ENCODE results near the gene LPCAT1.

LPCAT1 gene

DNA sequence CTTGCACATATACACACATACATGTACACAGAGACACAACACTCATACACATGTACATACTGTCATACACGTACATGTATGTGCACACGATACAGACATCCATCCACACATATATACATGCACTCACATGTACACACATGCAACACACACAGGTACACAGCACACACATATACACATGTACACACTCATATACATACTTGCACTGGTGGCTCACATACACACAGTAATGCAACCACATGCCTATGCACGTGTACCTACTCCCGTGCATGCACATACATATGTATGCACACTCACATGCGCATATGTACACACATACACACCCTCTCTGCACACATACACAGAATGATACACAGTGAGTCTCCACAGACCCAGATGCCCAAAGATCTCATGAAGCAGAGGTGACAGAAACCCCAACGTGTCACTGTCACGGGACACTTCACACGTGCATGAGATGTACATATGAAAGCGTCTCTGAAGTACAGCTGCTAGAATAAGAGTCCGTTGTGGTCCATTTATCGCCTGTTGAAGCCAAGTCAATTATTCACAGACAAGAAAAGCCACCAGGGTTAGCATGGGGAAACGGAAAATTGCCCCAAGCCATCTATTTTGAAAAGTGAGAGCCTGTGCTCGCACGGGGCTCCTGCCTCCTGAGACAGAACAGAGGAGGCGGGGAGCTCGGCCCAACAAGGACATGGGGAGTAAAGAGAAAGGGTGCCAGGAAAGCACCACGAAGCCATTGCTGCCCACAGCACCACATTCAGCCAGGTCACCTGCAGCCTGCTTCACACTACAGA is 24.9 kb downstream of the LPCAT1 start:
- H3K9ac ChIP-seq (ENCODE audit: low read depth, low read length) = no peak overlapping the region

DNA sequence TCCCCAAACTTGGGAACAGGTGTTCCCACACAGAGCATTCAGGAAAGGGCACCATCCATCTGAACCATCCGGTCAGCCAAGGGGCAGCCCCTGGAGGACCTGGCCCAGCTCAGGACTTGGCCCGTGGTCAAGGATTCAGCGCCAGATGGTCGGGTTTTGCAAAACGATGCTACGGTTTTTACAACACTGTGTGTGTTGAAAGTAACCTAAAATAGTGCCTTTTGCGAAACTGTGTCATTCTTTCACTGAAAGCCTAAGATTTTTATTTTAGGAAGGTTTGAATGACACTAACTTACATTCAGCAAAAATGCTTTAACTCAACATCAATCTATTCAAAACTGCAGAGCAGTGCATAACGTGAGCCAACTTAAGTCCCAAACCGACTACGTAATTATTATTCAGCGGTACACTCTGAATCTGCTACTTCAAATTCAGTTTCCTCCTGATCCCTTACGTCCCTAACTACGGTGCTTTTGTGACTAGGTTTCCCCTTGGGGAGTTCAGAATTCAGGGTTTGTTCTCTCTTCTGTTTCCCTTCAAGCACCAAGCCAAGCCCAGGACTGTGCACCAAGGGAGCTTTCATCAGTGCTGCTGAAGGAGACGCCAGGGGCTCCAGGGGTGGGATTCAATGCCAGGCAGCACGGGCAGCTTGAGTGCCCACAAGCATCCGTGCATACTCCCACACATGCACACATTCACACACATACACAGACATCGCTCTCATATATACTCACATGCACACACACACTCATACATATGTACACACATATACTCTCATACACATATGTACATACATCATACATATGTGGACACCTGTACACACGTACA is 25.8 kb downstream of the LPCAT1 start:
- no peaks in the 10 kb centered on the region for H3K4me1 ChIP-seq (ENCODE audit: insufficient read depth, low read length)
- H3K36me3 ChIP-seq (ENCODE audit: insufficient read depth, low read length) = peaks cover 8% of the 10 kb centered on the region
- H3K9ac ChIP-seq (ENCODE audit: low read depth, low read length) = no peak overlapping the region
- no peaks in the 10 kb centered on the region for H3K9me3 ChIP-seq (ENCODE audit: control insufficient read depth, insufficient read depth, low read length)

More for the DNA sequence above, 24.9 kb downstream of the LPCAT1 start:
- Histone ChIP-seq H3K36me3 (ENCODE audit: insufficient read depth, low read length) (peaks cover 8% of the 10 kb centered on the region), H3K9me3 (ENCODE audit: control insufficient read depth, insufficient read depth, low read length) (no peaks in the 10 kb centered on the region), H3K4me1 (ENCODE audit: insufficient read depth, low read length) (peaks cover 3% of the 10 kb centered on the region; the same call in 1 of the 2 replicates)

DNA sequence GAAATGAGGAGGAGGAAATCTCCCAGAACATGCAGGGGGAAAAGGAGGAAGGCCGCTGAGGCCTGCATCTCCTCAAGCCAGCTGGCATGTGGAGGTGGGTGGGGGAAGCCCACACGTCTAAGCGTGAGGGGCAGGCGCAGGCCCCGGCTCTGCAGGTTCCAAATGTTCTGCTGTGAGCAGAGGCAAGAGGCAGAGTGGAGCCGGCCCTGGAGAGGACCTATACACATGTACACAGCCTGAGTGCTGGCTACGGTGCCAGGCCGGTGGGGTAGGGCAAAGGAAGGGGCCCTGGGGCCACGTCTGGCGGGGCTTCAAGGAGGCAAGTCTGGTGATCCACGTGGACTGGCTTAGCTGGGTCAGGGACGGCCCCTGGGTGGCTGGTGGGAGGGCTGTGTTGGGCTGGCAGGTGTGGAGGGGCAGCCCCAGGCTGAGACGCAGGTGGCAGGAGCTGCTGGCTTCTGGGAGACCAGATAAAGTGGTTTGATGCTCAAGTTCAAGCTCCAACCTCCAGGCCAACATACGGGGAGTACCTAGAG is 26.4 kb downstream of the LPCAT1 start:
- peaks cover 12% of the 10 kb centered on the region for H3K36me3 ChIP-seq (ENCODE audit: insufficient read depth, low read length)

DNA sequence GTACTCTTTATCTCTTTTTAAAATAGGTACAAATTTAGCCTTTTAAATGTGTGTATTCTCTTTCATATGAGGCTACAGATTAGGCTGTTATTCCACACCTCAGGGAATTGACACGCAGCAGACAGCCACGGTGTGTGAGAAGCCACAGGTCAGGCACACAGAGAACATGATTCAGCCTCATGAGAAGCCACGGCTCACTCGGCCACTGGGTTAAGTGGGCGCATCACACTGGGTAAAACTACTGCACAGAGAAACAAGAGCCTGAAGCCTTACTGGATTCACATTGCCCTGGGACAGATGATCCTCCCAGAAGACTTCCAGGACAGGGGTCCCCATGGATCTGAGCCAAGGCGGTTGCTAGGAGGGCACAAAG is 28.2 kb downstream of the LPCAT1 start:
- Histone ChIP-seq H3K36me3 (ENCODE audit: insufficient read depth, low read length) (peaks cover 27% of the 10 kb centered on the region), H3K9ac (ENCODE audit: low read depth, low read length) (no peak overlapping the region), H3K4me1 (ENCODE audit: insufficient read depth, low read length) (no peaks in the 10 kb centered on the region), H3K9me3 (ENCODE audit: control insufficient read depth, insufficient read depth, low read length) (no peaks in the 10 kb centered on the region)

More for the DNA sequence above, 26.4 kb downstream of the LPCAT1 start:
- H3K9ac ChIP-seq (ENCODE audit: low read depth, low read length) = no peak overlapping the region
- H3K4me1 ChIP-seq (ENCODE audit: insufficient read depth, low read length) = no peaks in the 10 kb centered on the region
- no peaks in the 10 kb centered on the region for H3K9me3 ChIP-seq (ENCODE audit: control insufficient read depth, insufficient read depth, low read length)

DNA sequence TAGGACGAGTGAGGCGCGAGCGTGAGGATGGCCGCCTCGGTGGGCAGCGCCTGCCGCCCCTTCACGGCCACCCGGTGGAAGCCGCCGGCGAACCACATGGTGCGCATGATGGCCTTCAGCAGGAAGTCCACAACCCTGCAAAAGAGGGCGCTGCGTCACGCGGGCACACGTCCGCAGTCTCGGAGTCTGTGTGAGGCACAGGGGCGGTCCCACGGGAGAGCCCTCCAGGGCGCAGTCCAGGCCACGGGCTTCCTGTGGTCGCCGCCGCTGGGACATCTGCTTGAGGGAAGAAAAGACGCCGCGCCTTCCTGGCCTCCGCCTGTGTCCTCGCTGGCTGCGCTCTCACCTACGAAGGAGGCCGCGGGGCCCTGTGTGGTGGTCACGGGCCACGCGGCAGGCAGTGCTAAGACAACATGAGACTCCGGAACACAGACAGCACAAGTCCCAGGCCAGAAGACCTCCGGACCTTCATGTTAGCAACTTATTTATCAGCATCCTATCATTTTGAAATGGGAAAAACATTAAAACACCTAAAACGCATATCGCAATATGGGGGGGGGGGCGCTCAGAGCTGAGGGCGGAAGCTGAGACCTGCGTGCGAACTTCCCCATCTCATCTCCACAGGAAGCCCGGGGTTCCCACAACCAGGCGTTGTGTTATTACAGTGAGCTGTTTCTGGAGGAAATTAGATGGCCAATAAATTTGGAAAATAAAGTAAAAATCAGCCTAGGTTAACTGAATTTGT is 28.8 kb downstream of the LPCAT1 start:
- Histone ChIP-seq H3K9ac (ENCODE audit: low read depth, low read length) (no peak overlapping the region), H3K4me1 (ENCODE audit: insufficient read depth, low read length) (no peaks in the 10 kb centered on the region), H3K36me3 (ENCODE audit: insufficient read depth, low read length) (peaks cover 27% of the 10 kb centered on the region), H3K9me3 (ENCODE audit: control insufficient read depth, insufficient read depth, low read length) (no peaks in the 10 kb centered on the region)

DNA sequence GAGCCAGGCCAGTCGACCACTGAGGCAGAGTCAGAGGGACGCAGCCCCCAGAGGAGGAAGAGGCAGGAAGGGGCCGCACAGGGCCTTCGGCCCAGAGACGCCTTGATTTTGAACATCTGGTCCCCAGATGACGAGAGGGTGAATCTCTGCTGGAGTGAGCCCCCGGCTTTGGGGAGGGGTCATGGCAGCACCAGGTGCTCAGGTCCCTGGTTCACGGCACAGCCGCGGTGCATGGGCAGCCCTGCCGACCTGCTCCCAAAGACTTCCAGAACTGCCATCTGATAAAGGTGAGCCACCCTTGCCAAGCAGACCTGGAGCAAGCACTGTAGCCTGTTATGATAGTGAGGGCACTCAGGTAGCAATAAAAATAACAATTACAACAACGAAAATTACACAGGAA is 29.8 kb downstream of the LPCAT1 start:
- no peaks in the 10 kb centered on the region for H3K4me1 ChIP-seq (ENCODE audit: insufficient read depth, low read length)
- H3K9ac ChIP-seq (ENCODE audit: low read depth, low read length) = no peak overlapping the region
- H3K36me3 ChIP-seq (ENCODE audit: insufficient read depth, low read length) = peaks cover 32% of the 10 kb centered on the region
- no peaks in the 10 kb centered on the region for H3K9me3 ChIP-seq (ENCODE audit: control insufficient read depth, insufficient read depth, low read length)

DNA sequence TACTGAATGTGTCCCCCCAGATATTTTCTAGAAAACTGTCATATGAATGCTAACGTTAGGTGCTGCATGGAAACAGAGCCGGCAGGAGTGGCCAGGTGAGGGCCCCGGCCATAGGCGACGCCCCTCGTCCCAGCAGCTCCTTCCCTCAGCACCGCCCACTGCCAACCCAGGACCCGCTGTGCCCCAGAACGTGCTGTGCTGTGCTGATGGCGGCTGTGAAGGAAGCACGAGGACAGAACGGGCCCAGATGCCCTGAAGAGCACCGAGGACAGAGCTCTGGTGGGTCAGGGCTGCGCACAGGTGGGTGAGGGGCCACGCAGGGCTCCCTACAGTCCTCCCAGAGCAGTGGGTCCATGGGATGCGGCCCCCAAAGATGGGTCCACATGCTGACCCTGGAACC is 30.3 kb downstream of the LPCAT1 start:
- no peaks in the 10 kb centered on the region for H3K9me3 ChIP-seq (ENCODE audit: control insufficient read depth, insufficient read depth, low read length)
- no peak overlapping the region for H3K9ac ChIP-seq (ENCODE audit: low read depth, low read length)
- H3K36me3 ChIP-seq (ENCODE audit: insufficient read depth, low read length) = peaks cover 36% of the 10 kb centered on the region
- no peaks in the 10 kb centered on the region for H3K4me1 ChIP-seq (ENCODE audit: insufficient read depth, low read length)

DNA sequence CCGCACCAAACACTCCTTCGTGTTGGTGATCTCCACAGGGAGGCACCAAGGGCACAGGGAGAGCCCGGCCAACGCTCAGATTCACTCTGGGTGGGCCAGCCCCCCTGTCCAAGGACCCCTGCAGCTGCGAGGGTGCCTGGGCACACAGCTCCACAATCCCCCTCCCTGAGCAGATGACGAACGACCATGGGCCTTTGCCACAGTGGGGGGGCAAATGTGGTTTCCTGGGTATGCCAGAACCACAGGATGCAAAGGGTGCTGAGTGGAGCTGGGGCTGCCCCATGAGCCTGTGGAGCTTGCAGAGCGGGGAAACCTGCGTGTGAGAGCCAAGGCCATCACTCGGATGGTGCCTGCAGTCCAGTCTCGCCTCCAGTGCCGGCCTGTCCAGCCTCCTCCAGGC is 31.0 kb downstream of the LPCAT1 start:
- H3K9ac ChIP-seq (ENCODE audit: low read depth, low read length) = no peak overlapping the region
- H3K4me1 ChIP-seq (ENCODE audit: insufficient read depth, low read length) = no peaks in the 10 kb centered on the region
- no peaks in the 10 kb centered on the region for H3K9me3 ChIP-seq (ENCODE audit: control insufficient read depth, insufficient read depth, low read length)
- H3K36me3 ChIP-seq (ENCODE audit: insufficient read depth, low read length) = peaks cover 40% of the 10 kb centered on the region

DNA sequence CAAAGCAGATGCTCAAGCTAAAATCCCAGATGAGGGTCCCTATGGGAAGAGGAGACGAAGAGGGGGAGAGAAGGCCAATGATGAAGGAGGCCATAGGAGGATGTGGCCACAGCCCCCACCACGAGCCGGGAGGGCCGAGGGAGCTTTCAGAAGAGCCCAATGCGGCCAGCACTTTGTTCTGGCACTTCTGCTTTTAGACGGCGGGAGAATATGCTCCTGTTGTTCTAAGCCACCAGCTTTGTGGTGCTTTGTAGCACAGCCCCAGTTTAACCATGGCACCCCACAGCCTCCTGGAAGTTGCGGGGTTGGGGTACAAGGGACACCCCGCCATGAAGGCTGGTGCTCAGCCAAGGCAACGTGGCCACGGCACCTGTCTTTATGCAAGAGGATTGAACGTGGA is 33.4 kb downstream of the LPCAT1 start:
- Histone ChIP-seq H3K9me3 (ENCODE audit: control insufficient read depth, insufficient read depth, low read length) (no peaks in the 10 kb centered on the region), H3K36me3 (ENCODE audit: insufficient read depth, low read length) (peaks cover 46% of the 10 kb centered on the region), H3K9ac (ENCODE audit: low read depth, low read length) (no peak overlapping the region), H3K4me1 (ENCODE audit: insufficient read depth, low read length) (no peaks in the 10 kb centered on the region)

DNA sequence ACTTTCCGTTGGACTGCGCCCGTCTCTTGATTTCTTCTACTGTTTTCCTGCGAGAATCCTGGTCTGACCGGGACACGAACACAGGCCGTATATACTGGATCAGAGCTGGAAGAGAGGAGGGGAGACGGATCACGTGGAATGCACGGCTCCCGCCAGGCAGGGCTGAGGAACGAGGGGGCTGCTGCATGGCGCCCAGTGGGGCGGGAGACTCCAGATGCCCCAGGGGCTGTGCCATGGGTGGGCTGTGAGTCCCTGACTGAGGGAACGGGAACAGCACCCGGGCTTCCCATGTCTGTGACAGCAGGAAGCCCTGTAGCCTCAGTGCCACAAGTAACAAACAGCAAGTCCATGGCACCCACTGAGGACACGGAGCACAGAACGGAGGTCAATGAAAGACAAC is 34.0 kb downstream of the LPCAT1 start:
- H3K9me3 ChIP-seq (ENCODE audit: control insufficient read depth, insufficient read depth, low read length) = no peaks in the 10 kb centered on the region
- H3K4me1 ChIP-seq (ENCODE audit: insufficient read depth, low read length) = no peaks in the 10 kb centered on the region
- no peak overlapping the region for H3K9ac ChIP-seq (ENCODE audit: low read depth, low read length)
- H3K36me3 ChIP-seq (ENCODE audit: insufficient read depth, low read length) = peaks cover 43% of the 10 kb centered on the region

DNA sequence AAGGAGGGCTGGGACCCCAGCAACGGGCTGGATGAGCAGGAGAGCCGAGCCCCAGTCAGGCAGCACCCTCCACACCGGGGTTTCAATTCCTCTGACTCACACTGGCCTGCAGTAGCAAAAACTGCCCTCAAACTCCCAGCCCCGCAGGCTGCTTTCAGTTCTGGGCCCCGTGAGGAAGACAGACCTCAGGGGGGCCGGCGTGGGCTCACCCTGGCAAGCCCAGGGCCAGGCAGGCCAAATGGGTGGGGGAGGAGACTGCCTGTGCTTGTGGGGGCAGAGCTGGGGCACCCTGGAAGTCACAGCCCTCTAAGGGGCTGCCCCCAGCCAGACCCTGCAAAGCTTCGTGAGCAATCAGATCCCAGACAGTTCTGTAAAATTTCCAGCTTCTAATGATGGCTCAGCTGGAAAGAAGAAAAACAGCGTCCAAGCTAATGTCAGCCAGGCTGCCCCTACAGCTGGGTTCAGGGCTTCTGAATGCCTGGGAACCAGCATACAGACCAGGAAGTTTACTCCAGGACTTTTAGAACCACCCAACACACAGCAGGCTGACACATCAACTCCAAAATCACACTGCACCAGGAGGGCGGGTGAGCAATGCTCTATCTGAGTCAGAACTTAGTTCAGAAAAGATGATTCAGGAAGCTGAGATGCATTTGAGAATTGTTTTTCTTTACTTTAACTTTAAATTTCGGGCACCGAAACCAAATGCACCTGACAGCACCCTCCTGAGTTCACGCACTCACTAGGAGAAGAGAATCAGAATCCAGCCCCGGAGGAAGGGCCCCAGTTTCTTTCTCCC is 34.7 kb downstream of the LPCAT1 start:
- Histone ChIP-seq H3K4me1 (ENCODE audit: insufficient read depth, low read length) (no peaks in the 10 kb centered on the region), H3K36me3 (ENCODE audit: insufficient read depth, low read length) (peaks cover 40% of the 10 kb centered on the region), H3K9ac (ENCODE audit: low read depth, low read length) (no peak overlapping the region), H3K9me3 (ENCODE audit: control insufficient read depth, insufficient read depth, low read length) (no peaks in the 10 kb centered on the region)

DNA sequence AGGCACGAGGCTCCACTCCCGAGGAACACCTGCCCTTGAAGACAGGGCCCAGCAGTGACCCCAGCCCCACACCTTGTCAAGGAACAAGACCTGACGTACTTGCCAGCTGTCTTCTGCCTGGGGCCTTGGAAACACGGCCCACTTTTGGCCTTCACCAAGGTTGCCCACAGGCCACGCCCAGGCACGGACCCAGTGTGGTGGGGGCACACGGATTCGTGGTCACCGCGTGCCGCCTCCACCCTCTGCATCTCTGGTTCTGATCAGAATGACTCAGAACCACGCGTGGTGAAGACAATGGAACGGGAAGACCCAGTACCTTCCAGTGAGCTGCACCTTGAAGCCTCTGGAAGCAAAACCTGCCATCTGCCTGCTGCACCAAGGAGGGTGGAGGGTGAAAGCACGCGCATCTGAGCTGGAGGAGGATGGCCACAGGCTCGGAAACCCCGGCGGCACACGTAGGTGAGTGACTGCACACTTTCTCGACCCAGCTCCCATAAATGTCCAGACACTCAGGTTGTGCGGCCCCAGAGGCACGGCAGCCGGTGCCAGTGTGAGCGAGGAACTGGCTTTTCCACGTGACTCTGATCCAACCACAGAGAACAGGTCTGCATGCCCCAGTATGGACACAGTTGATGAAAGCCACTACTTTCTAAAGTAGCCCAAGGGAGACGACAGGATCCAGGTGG is 36.5 kb downstream of the LPCAT1 start:
- Histone ChIP-seq H3K9me3 (ENCODE audit: control insufficient read depth, insufficient read depth, low read length) (no peaks in the 10 kb centered on the region), H3K4me1 (ENCODE audit: insufficient read depth, low read length) (no peaks in the 10 kb centered on the region), H3K9ac (ENCODE audit: low read depth, low read length) (no peak overlapping the region), H3K36me3 (ENCODE audit: insufficient read depth, low read length) (peaks cover 33% of the 10 kb centered on the region)

DNA sequence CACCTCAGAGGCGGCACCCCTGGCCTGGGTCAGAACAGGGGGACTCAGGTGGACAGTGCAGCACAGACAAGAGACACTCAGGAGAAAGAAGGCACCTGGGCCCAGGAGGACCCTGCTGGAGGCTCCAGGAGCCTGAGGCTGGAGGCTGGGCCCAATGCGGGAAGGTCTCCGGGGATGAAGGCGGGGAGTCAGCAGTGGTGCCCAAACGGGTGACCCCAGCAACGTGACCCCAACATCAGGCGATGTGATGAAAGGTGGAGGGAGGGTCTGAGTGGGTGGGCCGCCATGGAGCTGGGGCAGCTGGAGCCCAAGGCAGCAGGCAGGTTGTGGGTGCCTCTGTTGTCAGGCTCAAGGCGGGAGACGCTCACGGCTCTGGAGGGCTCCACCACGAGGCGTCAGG is 37.5 kb downstream of the LPCAT1 start:
- peaks cover 24% of the 10 kb centered on the region for H3K36me3 ChIP-seq (ENCODE audit: insufficient read depth, low read length)
- H3K9me3 ChIP-seq (ENCODE audit: control insufficient read depth, insufficient read depth, low read length) = no peaks in the 10 kb centered on the region
- H3K4me1 ChIP-seq (ENCODE audit: insufficient read depth, low read length) = no peaks in the 10 kb centered on the region
- H3K9ac ChIP-seq (ENCODE audit: low read depth, low read length) = no peak overlapping the region
